GM12878 (cell line): ENCODE results near the gene CDX1. TPM values are rescaled to one million over a fixed set of nuclear protein-coding genes. Genes with fewer than 3 reads are reported as not detected.

Source experiments
- ATAC-seq: fragments of 200-7000 bp; cut with Tn5 transposase; 3 replicates; pipeline ENCODE4 v1.9.1; 2020; ENCODE audit warnings: mild to moderate bottlenecking, moderate library complexity
- BruUV-seq: library from RNA; stranded (reverse); fragments of 400-500 nt; replicated peaks from 2 replicates; lab custom pipeline; 2021; lab: Mats Ljungman, UMichigan
- CTCF ChIA-PET: fragments of 300-600 bp; sonication (Branson Sonifier 250); formaldehyde crosslinking; extraction: SDS; loops from one replicate; lab custom pipeline; 2021; ENCODE audit warnings: inconsistent platforms; lab: Yijun Ruan, JAX
- POLR2A ChIA-PET: fragments of 350-600 bp; formaldehyde crosslinking; extraction: SDS; loops from one replicate; lab custom pipeline; 2021; ENCODE audit warnings: inconsistent platforms; lab: Charles Lee
- RAD21 ChIA-PET: fragments of 300-600 bp; sonication (Branson Sonifier 250); formaldehyde crosslinking; loops from one replicate; lab custom pipeline; 2023; ENCODE audit warnings: antibody characterized with exemption; ENCODE audit not compliant: unreplicated experiment; lab: Charles Lee
- SMC1A ChIA-PET: fragments of 300-600 bp; sonication (Branson Sonifier 250); formaldehyde crosslinking; loops from one replicate; lab custom pipeline; 2023; ENCODE audit not compliant: unreplicated experiment, uncharacterized antibody; lab: Charles Lee
- DNase-seq: peaks from one replicate; pipeline ENCODE4 v3.0.0-alpha.2; 2011; ENCODE audit warnings: low read depth, low spot score
- FAIRE-seq: peaks from 3 replicates; lab custom pipeline; 2011; peaks lifted over from hg19 to GRCh38; lab: Jason Lieb, UNC
- H2AFZ ChIP-seq: 2 replicates; pipeline ENCODE4 v1.6.0; 2011; ENCODE audit warnings: low read depth, low read length, control low read depth; ENCODE audit not compliant: control insufficient read depth
- H3K27ac ChIP-seq: 2 replicates; pipeline ENCODE4 v1.5.1; 2011; ENCODE audit warnings: control low read depth; ENCODE audit not compliant: control insufficient read depth, insufficient read depth
- H3K27me3 ChIP-seq, 2 experiments: replicated peaks in 1 of 2; 2 replicates each; pipeline versions ENCODE4 v1.6.0 to v1.6.1; 2011; ENCODE audit warnings: low read length in 1 of 2; ENCODE audit not compliant: control insufficient read depth in 2 of 2, insufficient read depth in 2 of 2
- H3K36me3 ChIP-seq, 2 experiments: 2 replicates each; pipeline ENCODE4 v1.5.1; 2011; ENCODE audit warnings: low read length in 1 of 2; ENCODE audit not compliant: control insufficient read depth in 2 of 2, insufficient read depth in 2 of 2
- H3K4me1 ChIP-seq: 2 replicates; pipeline ENCODE4 v1.6.1; 2011; ENCODE audit warnings: mild to moderate bottlenecking, low read length, moderate library complexity, mixed read lengths; ENCODE audit not compliant: control insufficient read depth, insufficient read depth
- H3K4me2 ChIP-seq: 2 replicates; pipeline ENCODE4 v1.6.0; 2011; ENCODE audit warnings: control low read depth; ENCODE audit not compliant: control insufficient read depth, insufficient read depth
- H3K4me3 ChIP-seq: fragments of 200-600 bp; sonication (generic); 2 replicates; pipeline ENCODE4 v1.5.1; 2016
- H3K79me2 ChIP-seq: 2 replicates; pipeline ENCODE4 v1.6.0; 2011; ENCODE audit warnings: low read length; ENCODE audit not compliant: control insufficient read depth, insufficient read depth
- H3K9ac ChIP-seq: 2 replicates; pipeline ENCODE4 v1.8.0; 2011; ENCODE audit warnings: low read length, control low read depth, mixed read lengths; ENCODE audit not compliant: control insufficient read depth, insufficient read depth
- H3K9me3 ChIP-seq: replicated peaks from 3 replicates; pipeline ENCODE4 v1.5.1; 2011; ENCODE audit warnings: mild to moderate bottlenecking, low read length; ENCODE audit not compliant: control insufficient read depth, insufficient read depth
- H4K20me1 ChIP-seq: 2 replicates; pipeline ENCODE4 v1.6.0; 2011; ENCODE audit not compliant: control insufficient read depth, insufficient read depth
- BCL11A ChIP-seq: IDR thresholded peaks from 2 replicates; pipeline ENCODE4 v1.6.1; 2011; ENCODE audit warnings: low read depth, low read length
- BRCA1 ChIP-seq: IDR thresholded peaks from 2 replicates; pipeline ENCODE4 v1.6.1; 2011; ENCODE audit warnings: low read depth, low read length, improper control_type of control experiment
- CBX3 ChIP-seq: fragments of 200-600 bp; sonication (generic); IDR thresholded peaks from 2 replicates; pipeline ENCODE4 v1.6.1; 2016; ENCODE audit warnings: low read depth, borderline replicate concordance
- IKZF2 ChIP-seq, 2 experiments: fragments of 450-650 bp; IDR thresholded peaks; 2 replicates each; pipeline ENCODE4 v1.6.1; 2017; ENCODE audit warnings: mild to moderate bottlenecking in 2 of 2, moderate library complexity in 2 of 2
- KLF5 ChIP-seq: fragments of 450-650 bp; IDR thresholded peaks from 2 replicates; pipeline ENCODE4 v1.6.1; 2014; ENCODE audit warnings: mild to moderate bottlenecking; ENCODE audit not compliant: partially characterized antibody
- MEF2A ChIP-seq: IDR thresholded peaks from 2 replicates; pipeline ENCODE4 v1.6.1; 2011; ENCODE audit warnings: low read depth, mild to moderate bottlenecking, low read length, moderate library complexity; ENCODE audit not compliant: insufficient read depth
- POLR2A ChIP-seq: IDR thresholded peaks from 2 replicates; pipeline ENCODE4 v1.6.1; 2011; ENCODE audit warnings: low read depth, mild to moderate bottlenecking, low read length
- POLR2AphosphoS5 ChIP-seq: IDR thresholded peaks from 2 replicates; pipeline ENCODE4 v1.6.1; 2011; ENCODE audit warnings: mild to moderate bottlenecking, low read length, inconsistent platforms
- POU2F2 ChIP-seq: IDR thresholded peaks from 3 replicates; pipeline ENCODE4 v1.6.1; 2011; ENCODE audit warnings: low read depth, mild to moderate bottlenecking, low read length, borderline replicate concordance
- RB1 ChIP-seq: fragments of 450-650 bp; formaldehyde crosslinking; IDR thresholded peaks from 2 replicates; pipeline ENCODE4 v1.6.1; 2017; ENCODE audit warnings: mild to moderate bottlenecking, borderline replicate concordance
- SP1 ChIP-seq: IDR thresholded peaks from one replicate; pipeline ENCODE4 v1.6.1; 2011; ENCODE audit warnings: low read depth, low read length
- TARDBP ChIP-seq: IDR thresholded peaks from 2 replicates; pipeline ENCODE4 v1.6.1; 2016; ENCODE audit warnings: borderline replicate concordance
- ZNF622 ChIP-seq: fragments of 450-650 bp; IDR thresholded peaks from 2 replicates; pipeline ENCODE4 v1.6.1; 2017; ENCODE audit warnings: mild to moderate bottlenecking, inconsistent platforms
- WGBS: methylation state at CpG from one replicate; pipeline ENCODE4 v1.1.6; 2016; ENCODE audit warnings: low lambda C conversion rate; ENCODE audit not compliant: insufficient replicate concordance, insufficient coverage; ENCODE audit errors: missing lambda C conversion rate; 5-methylcytosine and 5-hydroxymethylcytosine counted together
- in situ Hi-C: fragments of 300-500 bp; cut with MboI; formaldehyde crosslinking; loops from 9 replicates; pipeline ENCODE4 v1.14.3; 2018; ENCODE audit warnings: mixed read lengths
- intact Hi-C: fragments of 100-400 bp; cut with micrococcal nuclease; formaldehyde crosslinking; loops from one replicate; pipeline ENCODE4 v1.14.2; 2022; ENCODE audit not compliant: unreplicated experiment
- polyA plus RNA-seq, 11 experiments: library from polyadenylated mRNA; depleted of rRNA in 4 of 11; unstranded in 6 of 11; stranded (reverse) in 5 of 11; fragments of >200 nt; fragmentation: Nextera tagmentation in 4 of 11; fragmentation: Illumina TruSeq in 1 of 11; extraction: Ambion mirVana in 4 of 11; extraction: Trizol in 1 of 11; gene quantifications; 1 replicate in 1 of 11; 2 replicates in 10 of 11; pipeline versions ENCODE4 v1.2.1 to v1.2.3, GENCODE V29; 2011 to 2016; ENCODE audit warnings: inconsistent platforms in 2 of 11, missing spikeins in 2 of 11, low read depth in 1 of 11
- total RNA-seq, 4 experiments: library from RNA; depleted of rRNA in 3 of 4; stranded (reverse); fragments of >200 nt in 3 of 4; fragmentation: Illumina TruSeq in 1 of 4; extraction: Trizol in 1 of 4; gene quantifications; 2 replicates each; pipeline versions ENCODE4 v1.2.1 to v1.2.3, GENCODE V29; 2013 to 2021
- TF ChIP-seq, protein P1 (sequence below): fragments of 450-650 bp; IDR thresholded peaks from 2 replicates; pipeline ENCODE4 v1.6.1; 2018; ENCODE audit warnings: mild to moderate bottlenecking, low read depth, moderate library complexity; ENCODE audit not compliant: partially characterized antibody
- TF ChIP-seq, protein P2 (sequence below): IDR thresholded peaks from 2 replicates; pipeline ENCODE4 v1.6.1; 2012; ENCODE audit warnings: improper control_type of control experiment, low read depth, low read length; ENCODE audit not compliant: insufficient replicate concordance

Gene CDX1
- total and polyA plus RNA-seq, 10 of the 15 experiments (the other 5 are each of a cell fraction or from before 2014, with no cell fraction given), result not detected

DNA sequence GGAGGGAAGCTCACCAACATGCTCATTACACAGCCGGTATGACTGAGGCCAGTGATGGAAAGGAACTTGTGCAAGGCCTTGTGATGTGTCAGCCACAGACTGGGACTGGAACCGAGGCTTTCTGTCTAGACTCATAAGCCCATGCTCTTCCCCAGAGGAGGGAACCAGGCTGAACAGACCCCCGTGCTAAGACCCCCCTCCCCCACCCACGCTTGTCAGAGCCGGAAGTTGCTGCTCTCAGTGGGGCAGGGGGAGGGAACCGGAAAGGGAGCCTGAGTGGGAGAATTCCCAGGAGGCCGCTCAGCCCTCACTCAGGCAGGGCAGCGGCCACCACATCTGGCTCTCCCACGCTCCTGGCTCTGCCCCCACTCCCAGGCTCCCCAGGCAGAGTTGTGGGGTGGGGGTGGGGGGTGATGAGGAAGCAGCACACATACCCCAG is 6.8 kb upstream of the CDX1 start (continued):
- TF ChIP-seq, protein P1, sequence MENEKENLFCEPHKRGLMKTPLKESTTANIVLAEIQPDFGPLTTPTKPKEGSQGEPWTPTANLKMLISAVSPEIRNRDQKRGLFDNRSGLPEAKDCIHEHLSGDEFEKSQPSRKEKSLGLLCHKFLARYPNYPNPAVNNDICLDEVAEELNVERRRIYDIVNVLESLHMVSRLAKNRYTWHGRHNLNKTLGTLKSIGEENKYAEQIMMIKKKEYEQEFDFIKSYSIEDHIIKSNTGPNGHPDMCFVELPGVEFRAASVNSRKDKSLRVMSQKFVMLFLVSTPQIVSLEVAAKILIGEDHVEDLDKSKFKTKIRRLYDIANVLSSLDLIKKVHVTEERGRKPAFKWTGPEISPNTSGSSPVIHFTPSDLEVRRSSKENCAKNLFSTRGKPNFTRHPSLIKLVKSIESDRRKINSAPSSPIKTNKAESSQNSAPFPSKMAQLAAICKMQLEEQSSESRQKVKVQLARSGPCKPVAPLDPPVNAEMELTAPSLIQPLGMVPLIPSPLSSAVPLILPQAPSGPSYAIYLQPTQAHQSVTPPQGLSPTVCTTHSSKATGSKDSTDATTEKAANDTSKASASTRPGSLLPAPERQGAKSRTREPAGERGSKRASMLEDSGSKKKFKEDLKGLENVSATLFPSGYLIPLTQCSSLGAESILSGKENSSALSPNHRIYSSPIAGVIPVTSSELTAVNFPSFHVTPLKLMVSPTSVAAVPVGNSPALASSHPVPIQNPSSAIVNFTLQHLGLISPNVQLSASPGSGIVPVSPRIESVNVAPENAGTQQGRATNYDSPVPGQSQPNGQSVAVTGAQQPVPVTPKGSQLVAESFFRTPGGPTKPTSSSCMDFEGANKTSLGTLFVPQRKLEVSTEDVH, result no peak
- TF ChIP-seq, all 136 proteins: peak for 16

DNA sequence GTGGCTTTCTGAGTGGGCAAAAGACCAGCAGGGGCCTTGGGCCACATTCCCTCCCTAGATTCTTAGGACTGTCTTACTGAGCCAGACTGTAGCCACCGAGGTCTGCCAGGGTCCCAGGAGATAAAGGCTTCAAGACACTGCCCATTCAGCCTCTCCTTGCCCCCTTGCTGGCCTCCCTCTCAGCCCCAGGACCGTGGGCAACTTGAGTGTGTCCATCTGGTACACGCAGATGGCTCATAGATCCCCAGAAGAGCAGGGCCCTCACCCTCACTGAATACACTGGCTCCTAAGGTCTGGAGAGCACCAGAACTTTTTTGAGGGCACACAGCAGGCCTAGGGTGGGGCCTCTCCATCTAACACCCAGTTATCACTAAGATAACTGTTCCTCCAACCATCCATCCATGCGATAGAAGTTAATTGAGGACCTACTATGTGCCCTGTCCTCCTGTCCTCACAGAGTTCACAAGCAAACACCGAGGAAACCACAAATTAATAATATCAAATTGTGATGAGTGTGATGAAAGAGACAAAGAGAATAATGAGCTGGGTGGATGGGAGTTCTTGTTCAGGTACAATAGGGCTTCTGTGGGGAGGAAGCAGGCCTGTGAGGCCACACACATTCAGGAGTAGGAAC is 6.0 kb upstream of the CDX1 start:
- BruUV-seq, result no TSS peak
- SMC1A ChIA-PET, result interaction anchor here (1.0 to 1.5 kb wide), 2 partner anchors 15 to 55 kb away, joined by 3 read pairs; no protein-coding TSS in a partner anchor
- TF ChIP-seq POLR2AphosphoS5 (no peak), POU2F2 (no peak), CBX3 (no peak), MEF2A (no peak), TARDBP (no peak), KLF5 (no peak), BCL11A (no peak), SP1 (no peak), ZNF622 (no peak), IKZF2 (IDR thresholded peaks at IDR 0.05) (no peak), RB1 (no peak), BRCA1 (no peak), POLR2A (no peak)
- TF ChIP-seq, protein P2, sequence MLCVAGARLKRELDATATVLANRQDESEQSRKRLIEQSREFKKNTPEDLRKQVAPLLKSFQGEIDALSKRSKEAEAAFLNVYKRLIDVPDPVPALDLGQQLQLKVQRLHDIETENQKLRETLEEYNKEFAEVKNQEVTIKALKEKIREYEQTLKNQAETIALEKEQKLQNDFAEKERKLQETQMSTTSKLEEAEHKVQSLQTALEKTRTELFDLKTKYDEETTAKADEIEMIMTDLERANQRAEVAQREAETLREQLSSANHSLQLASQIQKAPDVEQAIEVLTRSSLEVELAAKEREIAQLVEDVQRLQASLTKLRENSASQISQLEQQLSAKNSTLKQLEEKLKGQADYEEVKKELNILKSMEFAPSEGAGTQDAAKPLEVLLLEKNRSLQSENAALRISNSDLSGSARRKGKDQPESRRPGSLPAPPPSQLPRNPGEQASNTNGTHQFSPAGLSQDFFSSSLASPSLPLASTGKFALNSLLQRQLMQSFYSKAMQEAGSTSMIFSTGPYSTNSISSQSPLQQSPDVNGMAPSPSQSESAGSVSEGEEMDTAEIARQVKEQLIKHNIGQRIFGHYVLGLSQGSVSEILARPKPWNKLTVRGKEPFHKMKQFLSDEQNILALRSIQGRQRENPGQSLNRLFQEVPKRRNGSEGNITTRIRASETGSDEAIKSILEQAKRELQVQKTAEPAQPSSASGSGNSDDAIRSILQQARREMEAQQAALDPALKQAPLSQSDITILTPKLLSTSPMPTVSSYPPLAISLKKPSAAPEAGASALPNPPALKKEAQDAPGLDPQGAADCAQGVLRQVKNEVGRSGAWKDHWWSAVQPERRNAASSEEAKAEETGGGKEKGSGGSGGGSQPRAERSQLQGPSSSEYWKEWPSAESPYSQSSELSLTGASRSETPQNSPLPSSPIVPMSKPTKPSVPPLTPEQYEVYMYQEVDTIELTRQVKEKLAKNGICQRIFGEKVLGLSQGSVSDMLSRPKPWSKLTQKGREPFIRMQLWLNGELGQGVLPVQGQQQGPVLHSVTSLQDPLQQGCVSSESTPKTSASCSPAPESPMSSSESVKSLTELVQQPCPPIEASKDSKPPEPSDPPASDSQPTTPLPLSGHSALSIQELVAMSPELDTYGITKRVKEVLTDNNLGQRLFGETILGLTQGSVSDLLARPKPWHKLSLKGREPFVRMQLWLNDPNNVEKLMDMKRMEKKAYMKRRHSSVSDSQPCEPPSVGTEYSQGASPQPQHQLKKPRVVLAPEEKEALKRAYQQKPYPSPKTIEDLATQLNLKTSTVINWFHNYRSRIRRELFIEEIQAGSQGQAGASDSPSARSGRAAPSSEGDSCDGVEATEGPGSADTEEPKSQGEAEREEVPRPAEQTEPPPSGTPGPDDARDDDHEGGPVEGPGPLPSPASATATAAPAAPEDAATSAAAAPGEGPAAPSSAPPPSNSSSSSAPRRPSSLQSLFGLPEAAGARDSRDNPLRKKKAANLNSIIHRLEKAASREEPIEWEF, result no peak

More for the DNA sequence above, 6.0 kb upstream of the CDX1 start:
- POLR2A ChIA-PET, result no interaction called here
- intact Hi-C loops, result loop anchor here (1.0 to 2.0 kb wide), 3 partner anchors 58 to 276 kb away; no protein-coding TSS in a partner anchor
- Histone ChIP-seq H3K36me3 (no peaks in the 10 kb centered on the region), H3K79me2 (no peaks in the 10 kb centered on the region), H3K4me1 (peaks cover 10% of the 10 kb centered on the region), H3K27ac (no peak overlapping the region), H3K9ac (no peak overlapping the region), H4K20me1 (no peaks in the 10 kb centered on the region), H3K4me3 (no peak overlapping the region), H3K4me2 (no peak overlapping the region), H3K27me3 (no peaks in the 10 kb centered on the region; a peak in 1 of 4 replicates), H2AFZ (peak overlapping the region; percentile 76), H3K9me3 (no peaks in the 10 kb centered on the region)
- in situ Hi-C loops, result no loop called here
- DNase-seq (no peak), FAIRE-seq (no peak), ATAC-seq (no peak)
- WGBS, result 14% methylated on average over 5 of the region's 5 CpGs
- CTCF ChIA-PET, result interaction anchor here (0.7 to 6.7 kb wide), 5 partner anchors 15 to 542 kb away, joined by 3 to 68 read pairs (median 3); no protein-coding TSS in a partner anchor
- RAD21 ChIA-PET, result interaction anchor here (0.7 to 1.0 kb wide), 2 partner anchors 21 to 34 kb away, joined by 3 read pairs; no protein-coding TSS in a partner anchor
